Measurements from ENCODE around the gene SRMS.

DNA sequence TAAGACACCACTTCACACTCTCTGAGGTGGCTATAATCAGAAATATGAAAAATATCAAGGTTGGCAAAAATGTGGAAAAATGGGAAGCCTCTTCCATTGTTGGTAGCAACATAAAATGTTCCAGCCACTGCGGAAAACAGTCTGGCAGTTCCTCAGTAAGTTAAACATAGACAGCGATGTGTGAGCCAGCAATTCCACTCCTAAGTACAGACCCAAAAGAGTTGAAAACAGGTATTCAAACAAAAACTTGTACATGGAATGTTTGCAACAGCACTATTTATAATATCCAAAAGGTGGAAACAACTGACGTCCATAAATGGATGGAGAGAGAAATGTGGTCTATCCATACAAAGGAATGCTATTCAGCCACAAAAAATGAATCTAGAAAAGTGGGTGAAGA lies 34.3 kb downstream of the SRMS start:
- TF ChIP-seq, protein P1, sequence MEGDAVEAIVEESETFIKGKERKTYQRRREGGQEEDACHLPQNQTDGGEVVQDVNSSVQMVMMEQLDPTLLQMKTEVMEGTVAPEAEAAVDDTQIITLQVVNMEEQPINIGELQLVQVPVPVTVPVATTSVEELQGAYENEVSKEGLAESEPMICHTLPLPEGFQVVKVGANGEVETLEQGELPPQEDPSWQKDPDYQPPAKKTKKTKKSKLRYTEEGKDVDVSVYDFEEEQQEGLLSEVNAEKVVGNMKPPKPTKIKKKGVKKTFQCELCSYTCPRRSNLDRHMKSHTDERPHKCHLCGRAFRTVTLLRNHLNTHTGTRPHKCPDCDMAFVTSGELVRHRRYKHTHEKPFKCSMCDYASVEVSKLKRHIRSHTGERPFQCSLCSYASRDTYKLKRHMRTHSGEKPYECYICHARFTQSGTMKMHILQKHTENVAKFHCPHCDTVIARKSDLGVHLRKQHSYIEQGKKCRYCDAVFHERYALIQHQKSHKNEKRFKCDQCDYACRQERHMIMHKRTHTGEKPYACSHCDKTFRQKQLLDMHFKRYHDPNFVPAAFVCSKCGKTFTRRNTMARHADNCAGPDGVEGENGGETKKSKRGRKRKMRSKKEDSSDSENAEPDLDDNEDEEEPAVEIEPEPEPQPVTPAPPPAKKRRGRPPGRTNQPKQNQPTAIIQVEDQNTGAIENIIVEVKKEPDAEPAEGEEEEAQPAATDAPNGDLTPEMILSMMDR (IDR thresholded peaks at IDR 0.05), result no peak
- TF ChIP-seq EP300 (IDR thresholded peaks at IDR 0.05) (no peak), POLR2A (IDR thresholded peaks at IDR 0.05) (no peak)
